PFSK-1 (cell line): ENCODE results near the gene PRR14.

Experiments
- FOXP2 ChIP-seq: optimal IDR thresholded peaks from 2 replicates; pipeline ENCODE3; 2011; ENCODE audit warnings: borderline replicate concordance, control low read depth, inconsistent platforms; ENCODE audit not compliant: insufficient read depth; ENCODE audit errors: extremely low read length, extremely low read depth
- POLR2AphosphoS5 ChIP-seq: IDR thresholded peaks from 2 replicates; pipeline ENCODE4 v1.6.1; 2012; ENCODE audit warnings: low read depth, mild to moderate bottlenecking, control low read depth, low read length, moderate library complexity
- SIN3A ChIP-seq: IDR thresholded peaks from 2 replicates; pipeline ENCODE4 v1.6.1; 2012; ENCODE audit warnings: mild to moderate bottlenecking, low read length, moderate library complexity, borderline replicate concordance; ENCODE audit not compliant: insufficient read depth
- TAF1 ChIP-seq: IDR thresholded peaks from 2 replicates; pipeline ENCODE4 v1.6.1; 2012; ENCODE audit warnings: low read length, control low read depth, borderline replicate concordance; ENCODE audit not compliant: insufficient read depth
- TF ChIP-seq, protein P1 (sequence below), 2 experiments: IDR thresholded peaks; 2 replicates each; pipeline versions ENCODE4 v1.6.1 to v1.8.0; 2011 to 2012; ENCODE audit warnings: low read depth in 2 of 2, low read length in 2 of 2, control low read depth in 1 of 2, inconsistent platforms in 1 of 2, mild to moderate bottlenecking in 1 of 2, moderate library complexity in 1 of 2; ENCODE audit not compliant: insufficient read depth in 1 of 2

Gene PRR14

GRCh38 chr16:30665830-30666190 lies 15.1 kb downstream of the PRR14 start:
- TF ChIP-seq, protein P1, sequence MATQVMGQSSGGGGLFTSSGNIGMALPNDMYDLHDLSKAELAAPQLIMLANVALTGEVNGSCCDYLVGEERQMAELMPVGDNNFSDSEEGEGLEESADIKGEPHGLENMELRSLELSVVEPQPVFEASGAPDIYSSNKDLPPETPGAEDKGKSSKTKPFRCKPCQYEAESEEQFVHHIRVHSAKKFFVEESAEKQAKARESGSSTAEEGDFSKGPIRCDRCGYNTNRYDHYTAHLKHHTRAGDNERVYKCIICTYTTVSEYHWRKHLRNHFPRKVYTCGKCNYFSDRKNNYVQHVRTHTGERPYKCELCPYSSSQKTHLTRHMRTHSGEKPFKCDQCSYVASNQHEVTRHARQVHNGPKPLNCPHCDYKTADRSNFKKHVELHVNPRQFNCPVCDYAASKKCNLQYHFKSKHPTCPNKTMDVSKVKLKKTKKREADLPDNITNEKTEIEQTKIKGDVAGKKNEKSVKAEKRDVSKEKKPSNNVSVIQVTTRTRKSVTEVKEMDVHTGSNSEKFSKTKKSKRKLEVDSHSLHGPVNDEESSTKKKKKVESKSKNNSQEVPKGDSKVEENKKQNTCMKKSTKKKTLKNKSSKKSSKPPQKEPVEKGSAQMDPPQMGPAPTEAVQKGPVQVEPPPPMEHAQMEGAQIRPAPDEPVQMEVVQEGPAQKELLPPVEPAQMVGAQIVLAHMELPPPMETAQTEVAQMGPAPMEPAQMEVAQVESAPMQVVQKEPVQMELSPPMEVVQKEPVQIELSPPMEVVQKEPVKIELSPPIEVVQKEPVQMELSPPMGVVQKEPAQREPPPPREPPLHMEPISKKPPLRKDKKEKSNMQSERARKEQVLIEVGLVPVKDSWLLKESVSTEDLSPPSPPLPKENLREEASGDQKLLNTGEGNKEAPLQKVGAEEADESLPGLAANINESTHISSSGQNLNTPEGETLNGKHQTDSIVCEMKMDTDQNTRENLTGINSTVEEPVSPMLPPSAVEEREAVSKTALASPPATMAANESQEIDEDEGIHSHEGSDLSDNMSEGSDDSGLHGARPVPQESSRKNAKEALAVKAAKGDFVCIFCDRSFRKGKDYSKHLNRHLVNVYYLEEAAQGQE (IDR thresholded peaks at IDR 0.05; ENCODE audit: insufficient read depth in 1 of 2, low read depth in 2 of 2, low read length in 2 of 2), result no peak
- TF ChIP-seq FOXP2, result no peak
- TF ChIP-seq TAF1, result no peak

DNA sequence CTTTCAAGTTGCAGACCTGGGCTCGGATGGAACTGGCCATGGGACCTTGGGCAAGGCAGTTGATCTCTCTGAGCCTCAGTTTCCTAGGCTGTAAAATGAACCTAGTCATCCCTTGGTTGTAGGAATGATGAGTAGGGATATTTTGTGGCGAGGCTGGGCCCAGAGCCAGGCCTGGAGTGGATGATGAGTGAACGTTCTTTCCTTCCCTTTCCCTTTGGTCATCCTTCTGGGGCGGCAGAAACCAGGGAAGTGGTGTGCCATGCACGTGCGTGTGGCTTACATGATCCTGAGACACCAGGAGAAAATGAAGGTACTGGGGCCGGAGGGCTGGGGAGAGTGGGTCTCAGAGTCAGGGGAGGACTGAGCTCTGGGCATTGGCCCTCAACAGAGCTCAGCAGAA lies 15.9 kb downstream of the PRR14 start:
- TF ChIP-seq TAF1 (no peak), POLR2AphosphoS5 (no peak), FOXP2 (no peak), SIN3A (no peak)
- TF ChIP-seq, protein P1 (IDR thresholded peaks at IDR 0.05; ENCODE audit: insufficient read depth in 1 of 2, low read depth in 2 of 2, low read length in 2 of 2), result no peak

DNA sequence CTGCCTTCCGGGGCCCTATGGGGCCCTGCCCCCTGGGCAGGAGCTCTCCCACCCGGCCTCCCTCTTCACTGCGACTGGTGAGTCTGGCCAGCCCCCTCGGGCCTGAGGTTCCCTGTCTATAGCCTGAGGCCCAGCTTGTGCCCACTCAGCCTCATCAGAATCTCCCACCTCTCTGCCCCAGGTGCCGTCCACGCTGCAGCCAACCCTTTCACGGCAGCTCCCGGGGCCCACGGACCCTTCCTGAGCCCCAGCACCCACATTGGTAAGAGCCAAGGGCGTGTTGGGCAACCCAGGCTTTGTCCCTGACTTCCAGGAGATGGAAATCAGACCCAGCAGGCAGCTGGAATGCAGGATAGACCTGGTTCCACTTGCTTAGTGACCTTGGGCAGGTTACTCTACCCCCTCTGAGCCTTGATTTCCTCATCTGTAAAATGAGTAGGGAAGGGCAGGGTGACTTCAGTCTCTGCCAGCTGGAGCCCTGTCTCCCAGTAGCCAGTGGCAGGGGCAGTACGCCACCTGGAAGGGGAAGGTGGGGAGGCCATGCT lies 16.7 kb downstream of the PRR14 start:
- TF ChIP-seq, protein P1 (IDR thresholded peaks at IDR 0.05; ENCODE audit: insufficient read depth in 1 of 2, low read depth in 2 of 2, low read length in 2 of 2), result no peak
- TF ChIP-seq SIN3A (no peak), POLR2AphosphoS5 (no peak), TAF1 (no peak), FOXP2 (no peak)

DNA sequence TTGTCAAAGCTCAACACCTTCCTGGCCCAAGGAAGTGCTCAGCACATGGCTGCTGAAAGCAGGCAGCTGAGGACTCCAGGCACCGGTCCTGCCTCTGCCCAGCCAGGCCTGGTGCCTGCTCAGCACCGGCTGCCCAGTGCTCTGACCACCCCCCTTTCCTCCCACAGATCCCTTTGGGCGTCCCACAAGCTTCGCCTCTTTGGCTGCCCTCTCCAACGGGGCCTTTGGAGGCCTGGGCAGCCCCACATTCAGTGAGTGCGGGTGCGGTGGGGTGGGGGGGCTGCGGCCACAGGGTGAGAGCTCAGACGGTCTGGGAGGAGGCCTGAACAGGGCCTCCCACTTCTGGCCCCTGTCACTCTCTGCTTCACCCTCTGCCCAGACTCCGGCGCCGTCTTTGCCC lies 17.6 kb downstream of the PRR14 start:
- TF ChIP-seq POLR2AphosphoS5, result no peak
- no peak for TF ChIP-seq TAF1
- no peak for TF ChIP-seq SIN3A
- TF ChIP-seq FOXP2, result no peak
- TF ChIP-seq, protein P1 (IDR thresholded peaks at IDR 0.05; ENCODE audit: insufficient read depth in 1 of 2, low read depth in 2 of 2, low read length in 2 of 2), result no peak
